ENCODE measurements around the gene BHLHA15. TPM values are rescaled to one million over a fixed set of nuclear protein-coding genes. Genes with fewer than 3 reads are reported as not detected.

Gene BHLHA15
- total and polyA plus RNA-seq, 2 of the 13 experiments (the other 11 are each of a cell fraction or from before 2014, with no cell fraction given): 1.9 to 6.1 TPM

DNA sequence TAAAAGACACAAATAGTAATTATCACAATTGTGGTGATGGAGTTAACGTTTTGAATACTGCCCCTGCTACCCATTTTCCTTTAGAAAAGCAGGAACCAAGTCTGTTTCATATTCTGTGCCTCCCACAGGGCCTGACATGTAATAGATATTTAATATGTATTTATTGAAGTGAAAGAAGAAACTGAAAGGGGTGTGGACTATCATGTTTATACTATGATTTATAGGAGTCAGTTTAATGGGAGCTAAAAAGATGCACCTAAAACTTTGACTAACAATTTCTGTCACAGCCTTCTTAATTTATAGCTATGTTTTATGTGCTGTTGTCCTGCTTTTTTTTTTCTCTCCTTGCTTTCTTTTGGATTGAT, 24.1 kb upstream of the BHLHA15 start (continued):
- TF ChIP-seq POGZ (CRISPR knock-in tag; IDR thresholded peaks at IDR 0.05) (no peak), IKZF5 (CRISPR knock-in tag; IDR thresholded peaks at IDR 0.05) (no peak), YEATS4 (CRISPR knock-in tag; IDR thresholded peaks at IDR 0.05; ENCODE audit: borderline replicate concordance) (no peak), ATF6 (CRISPR knock-in tag; conservative IDR thresholded peaks at IDR 0.05) (no peak), U2AF2 (IDR thresholded peaks at IDR 0.05; ENCODE audit: low read depth, low read length) (no peak), ZNF546 (CRISPR knock-in tag; conservative IDR thresholded peaks at IDR 0.05) (no peak), RFXAP (CRISPR knock-in tag; IDR thresholded peaks at IDR 0.05; ENCODE audit: borderline replicate concordance) (no peak)
- TF ChIP-seq, protein P1, sequence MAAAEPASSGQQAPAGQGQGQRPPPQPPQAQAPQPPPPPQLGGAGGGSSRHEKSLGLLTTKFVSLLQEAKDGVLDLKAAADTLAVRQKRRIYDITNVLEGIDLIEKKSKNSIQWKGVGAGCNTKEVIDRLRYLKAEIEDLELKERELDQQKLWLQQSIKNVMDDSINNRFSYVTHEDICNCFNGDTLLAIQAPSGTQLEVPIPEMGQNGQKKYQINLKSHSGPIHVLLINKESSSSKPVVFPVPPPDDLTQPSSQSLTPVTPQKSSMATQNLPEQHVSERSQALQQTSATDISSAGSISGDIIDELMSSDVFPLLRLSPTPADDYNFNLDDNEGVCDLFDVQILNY (CRISPR knock-in tag; conservative IDR thresholded peaks at IDR 0.05): no peak

GRCh38 chr7:98189559-98189958, 21.7 kb upstream of the BHLHA15 start:
- Histone ChIP-seq H4K20me1 (ENCODE audit: insufficient read depth, low read length) (0 out of 2 replicates have a peak, but pooled peaks cover 3% of the 10 kb centered on the region), H3K9ac (ENCODE audit: insufficient read depth, low read depth, low read length) (no peak overlapping the region), H3K27me3 (ENCODE audit: control insufficient read depth in 1 of 2, insufficient read depth in 2 of 2, low read length in 2 of 2) (no peaks in the 10 kb centered on the region), H3K4me1 (ENCODE audit: insufficient read depth, low read length) (peaks cover 3% of the 10 kb centered on the region; the same call in 1 of the 2 replicates), H3K4me2 (ENCODE audit: low read depth, low read length) (no peak overlapping the region), H3K79me2 (ENCODE audit: insufficient read depth, low read length) (no peaks in the 10 kb centered on the region), H3K9me3 (ENCODE audit: low read length) (no peaks in the 10 kb centered on the region), H3K27ac (ENCODE audit: extremely low read length, insufficient read depth, low read length) (no peak overlapping the region), H3K36me3 (replicated peaks in 1 of 2; ENCODE audit: control insufficient read depth in 1 of 2, insufficient read depth in 2 of 2, low read length in 2 of 2) (peaks cover 25 to 81% of the 10 kb centered on the region in 2 experiments), H3K4me3 (replicated peaks in 1 of 3; ENCODE audit: insufficient read depth in 1 of 3, low read depth in 2 of 3, low read length in 3 of 3) (no peak overlapping the region), H2AFZ (ENCODE audit: low read length) (no peak overlapping the region)
- POLR2A ChIA-PET: no interaction called here
- DNase-seq (ENCODE audit: low spot score): no peak
- 96% methylated on average over 11 of the region's 11 CpGs for WGBS (ENCODE audit: low lambda C conversion rate)
- CTCF ChIA-PET (ENCODE audit: low intra/inter-chr PET ratio, low total read pairs): no interaction called here
- ATAC-seq: no peak
- intact Hi-C loops (cut with micrococcal nuclease; ENCODE audit: unreplicated experiment): no loop called here
- in situ Hi-C loops (cut with HindIII; ENCODE audit: extremely low pct_ligation_motif_present, low pct_unique_long_range_greater_than_20kb): no loop called here
- BruUV-seq (replicated peaks): no TSS peak
- no peak for FAIRE-seq
- TF ChIP-seq NFATC3 (CRISPR knock-in tag; IDR thresholded peaks at IDR 0.05): no peak
- TF ChIP-seq, protein P2, sequence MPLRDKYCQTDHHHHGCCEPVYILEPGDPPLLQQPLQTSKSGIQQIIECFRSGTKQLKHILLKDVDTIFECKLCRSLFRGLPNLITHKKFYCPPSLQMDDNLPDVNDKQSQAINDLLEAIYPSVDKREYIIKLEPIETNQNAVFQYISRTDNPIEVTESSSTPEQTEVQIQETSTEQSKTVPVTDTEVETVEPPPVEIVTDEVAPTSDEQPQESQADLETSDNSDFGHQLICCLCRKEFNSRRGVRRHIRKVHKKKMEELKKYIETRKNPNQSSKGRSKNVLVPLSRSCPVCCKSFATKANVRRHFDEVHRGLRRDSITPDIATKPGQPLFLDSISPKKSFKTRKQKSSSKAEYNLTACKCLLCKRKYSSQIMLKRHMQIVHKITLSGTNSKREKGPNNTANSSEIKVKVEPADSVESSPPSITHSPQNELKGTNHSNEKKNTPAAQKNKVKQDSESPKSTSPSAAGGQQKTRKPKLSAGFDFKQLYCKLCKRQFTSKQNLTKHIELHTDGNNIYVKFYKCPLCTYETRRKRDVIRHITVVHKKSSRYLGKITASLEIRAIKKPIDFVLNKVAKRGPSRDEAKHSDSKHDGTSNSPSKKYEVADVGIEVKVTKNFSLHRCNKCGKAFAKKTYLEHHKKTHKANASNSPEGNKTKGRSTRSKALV (CRISPR knock-in tag; IDR thresholded peaks at IDR 0.05): no peak

Measured in HepG2 (cell line).